GM12878 (cell line): ENCODE data around the gene VANGL1.
A peak's percentile ranks its signal among the peaks of the same experiment; 100 is the strongest.

ENCODE experiments used
- CHD1 ChIP-seq: IDR thresholded peaks from 2 replicates; pipeline ENCODE4 v1.6.1; 2012; ENCODE audit warnings: low read depth, low read length, improper control_type of control experiment
- MYC ChIP-seq: IDR thresholded peaks from 2 replicates; pipeline ENCODE4 v1.6.1; 2011; ENCODE audit warnings: mild to moderate bottlenecking, low read length, moderate library complexity, inconsistent platforms; ENCODE audit not compliant: insufficient read depth, insufficient replicate concordance, insufficient read length, severe bottlenecking
- NR2C1 ChIP-seq: fragments of 450-650 bp; IDR thresholded peaks from 2 replicates; pipeline ENCODE4 v1.6.1; 2017; ENCODE audit warnings: antibody characterized with exemption, mild to moderate bottlenecking, moderate library complexity
- POLR2A ChIP-seq: IDR thresholded peaks from 2 replicates; pipeline ENCODE4 v1.6.1; 2011; ENCODE audit warnings: low read depth, mild to moderate bottlenecking, low read length
- SREBF2 ChIP-seq: IDR thresholded peaks from 2 replicates; pipeline ENCODE4 v1.6.1; 2012; ENCODE audit warnings: mild to moderate bottlenecking, low read length

GRCh38 chr1:115641762-115642167 is at the start of gene VANGL1:
- TF ChIP-seq NR2C1, result no peak
- TF ChIP-seq CHD1, result no peak
- TF ChIP-seq SREBF2, result no peak
- TF ChIP-seq POLR2A, result peak; percentile 63
- no peak for TF ChIP-seq MYC
